Activated CD4-positive, alpha-beta T cell treated with anti-CD3 and anti-CD28 coated beads, Interleukin-2, amount 10 ng/mL, durations not matched to agents 24 days and 14 days (primary cell): ENCODE results near the gene PCSK5. TPM values are rescaled to one million over a fixed set of nuclear protein-coding genes. Genes with fewer than 3 reads are reported as not detected.

Experiments
- DNase-seq: peaks from one replicate; pipeline ENCODE4 v3.0.0; 2022
- H3K27ac Mint-ChIP-seq: one replicate; pipeline ENCODE4 v1.8.0; 2022; ENCODE audit warnings: mild to moderate bottlenecking, mixed read lengths
- H3K27me3 Mint-ChIP-seq: one replicate; pipeline ENCODE4 v1.8.0; 2022; ENCODE audit warnings: mixed read lengths
- H3K36me3 Mint-ChIP-seq: one replicate; pipeline ENCODE4 v1.8.0; 2022; ENCODE audit warnings: low read depth, mild to moderate bottlenecking, mixed read lengths
- H3K4me1 Mint-ChIP-seq: one replicate; pipeline ENCODE4 v1.8.0; 2021; ENCODE audit warnings: mixed read lengths
- H3K4me3 Mint-ChIP-seq: one replicate; pipeline ENCODE4 v1.8.0; 2022; ENCODE audit warnings: mild to moderate bottlenecking, moderate library complexity, mixed read lengths
- H3K9me3 Mint-ChIP-seq: one replicate; pipeline ENCODE4 v1.8.0; 2021; ENCODE audit warnings: mixed read lengths
- intact Hi-C: fragments of 100-400 bp; cut with micrococcal nuclease; formaldehyde crosslinking; loops from one replicate; pipeline ENCODE4 v1.15.1; 2023
- total RNA-seq: library from RNA; stranded (reverse); gene quantifications from 2 replicates; pipeline ENCODE4 v1.2.3, GENCODE V29; 2022

Gene PCSK5
- total RNA-seq, 1 donor from 2014 or later = 1.6 TPM

GRCh38 chr9:76401580-76402354 is 511.3 kb downstream of the PCSK5 start:
- Mint-ChIP-seq H3K9me3 (no peaks in the 10 kb centered on the region), H3K36me3 (no peaks in the 10 kb centered on the region), H3K27ac (no peak overlapping the region), H3K4me1 (peaks cover 30% of the 10 kb centered on the region), H3K27me3 (no peaks in the 10 kb centered on the region), H3K4me3 (no peak overlapping the region)
- no peak for DNase-seq
- intact Hi-C loops = loop anchor here (2.0 to 5.0 kb wide), 2 partner anchors 161 to 257 kb away; no protein-coding TSS in a partner anchor

- peaks cover 29% of the 10 kb centered on the region for H3K4me1 Mint-ChIP-seq
- peak overlapping the region; percentile 66 for H3K4me3 Mint-ChIP-seq
- H3K36me3 Mint-ChIP-seq = no peaks in the 10 kb centered on the region
- H3K27ac Mint-ChIP-seq = peak overlapping the region; percentile 71
- peak; percentile 80 for DNase-seq
- no peaks in the 10 kb centered on the region for H3K9me3 Mint-ChIP-seq
- intact Hi-C loops = loop anchor here (1.0 to 5.0 kb wide), 6 partner anchors 9 to 301 kb away; partner anchors contain the start of gene RFK
- peaks cover 2% of the 10 kb centered on the region for H3K27me3 Mint-ChIP-seq
Observed at GRCh38 chr9:76403352-76403751, 512.9 kb downstream of the PCSK5 start.

GRCh38 chr9:76404401-76404800 is 513.9 kb downstream of the PCSK5 start:
- no peaks in the 10 kb centered on the region for H3K36me3 Mint-ChIP-seq
- H3K9me3 Mint-ChIP-seq = no peaks in the 10 kb centered on the region
- peak overlapping the region; percentile 5 for H3K27ac Mint-ChIP-seq
- intact Hi-C loops = loop anchor here (5.0 kb wide), 1 partner anchor 158 kb away; no protein-coding TSS in a partner anchor
- DNase-seq = no peak
- H3K27me3 Mint-ChIP-seq = peaks cover 2% of the 10 kb centered on the region
- H3K4me3 Mint-ChIP-seq = no peak overlapping the region
- H3K4me1 Mint-ChIP-seq = peaks cover 32% of the 10 kb centered on the region

GRCh38 chr9:76405340-76405739 is 514.9 kb downstream of the PCSK5 start:
- intact Hi-C loops = no loop called here

GRCh38 chr9:76405868-76406267 is 515.4 kb downstream of the PCSK5 start:
- peaks cover 23% of the 10 kb centered on the region for H3K4me1 Mint-ChIP-seq
- no peak overlapping the region for H3K27ac Mint-ChIP-seq
- intact Hi-C loops = no loop called here
- no peaks in the 10 kb centered on the region for H3K9me3 Mint-ChIP-seq
- H3K36me3 Mint-ChIP-seq = no peaks in the 10 kb centered on the region
- DNase-seq = no peak
- H3K27me3 Mint-ChIP-seq = peaks cover 2% of the 10 kb centered on the region
- no peak overlapping the region for H3K4me3 Mint-ChIP-seq

More at GRCh38 chr9:76405340-76405739, 514.9 kb downstream of the PCSK5 start:
- no peak overlapping the region for H3K27ac Mint-ChIP-seq
- H3K27me3 Mint-ChIP-seq = peaks cover 2% of the 10 kb centered on the region
- peaks cover 27% of the 10 kb centered on the region for H3K4me1 Mint-ChIP-seq
- no peak for DNase-seq
- H3K9me3 Mint-ChIP-seq = no peaks in the 10 kb centered on the region
- no peaks in the 10 kb centered on the region for H3K36me3 Mint-ChIP-seq
- H3K4me3 Mint-ChIP-seq = no peak overlapping the region
